Measurements from ENCODE around the gene PDCD5.

- no peak for TF ChIP-seq CTCF (conservative IDR thresholded peaks at IDR 0.05 in 1 of 2, IDR thresholded peaks at IDR 0.05 in 1 of 2; ENCODE audit: low read depth in 1 of 2, low read length in 2 of 2)
- TF ChIP-seq EZH2 (IDR thresholded peaks at IDR 0.05; ENCODE audit: low read length, missing control alignments) = no peak
These were observed 30.2 kb downstream of the PDCD5 start for GRCh38 chr19:32611161-32611560.
